NCI-H1048 (cell line): ENCODE results near the gene STAT5A.
"Not testable (repeated sequence)": the region's sequence is repeated elsewhere in the genome, so short reads cannot be mapped to it uniquely, and the experiment has no call there.

Source experiments
- DNase-seq: peaks from one replicate; lab custom pipeline; 2025; lab: John Stamatoyannopoulos, UW

Gene STAT5A

DNA sequence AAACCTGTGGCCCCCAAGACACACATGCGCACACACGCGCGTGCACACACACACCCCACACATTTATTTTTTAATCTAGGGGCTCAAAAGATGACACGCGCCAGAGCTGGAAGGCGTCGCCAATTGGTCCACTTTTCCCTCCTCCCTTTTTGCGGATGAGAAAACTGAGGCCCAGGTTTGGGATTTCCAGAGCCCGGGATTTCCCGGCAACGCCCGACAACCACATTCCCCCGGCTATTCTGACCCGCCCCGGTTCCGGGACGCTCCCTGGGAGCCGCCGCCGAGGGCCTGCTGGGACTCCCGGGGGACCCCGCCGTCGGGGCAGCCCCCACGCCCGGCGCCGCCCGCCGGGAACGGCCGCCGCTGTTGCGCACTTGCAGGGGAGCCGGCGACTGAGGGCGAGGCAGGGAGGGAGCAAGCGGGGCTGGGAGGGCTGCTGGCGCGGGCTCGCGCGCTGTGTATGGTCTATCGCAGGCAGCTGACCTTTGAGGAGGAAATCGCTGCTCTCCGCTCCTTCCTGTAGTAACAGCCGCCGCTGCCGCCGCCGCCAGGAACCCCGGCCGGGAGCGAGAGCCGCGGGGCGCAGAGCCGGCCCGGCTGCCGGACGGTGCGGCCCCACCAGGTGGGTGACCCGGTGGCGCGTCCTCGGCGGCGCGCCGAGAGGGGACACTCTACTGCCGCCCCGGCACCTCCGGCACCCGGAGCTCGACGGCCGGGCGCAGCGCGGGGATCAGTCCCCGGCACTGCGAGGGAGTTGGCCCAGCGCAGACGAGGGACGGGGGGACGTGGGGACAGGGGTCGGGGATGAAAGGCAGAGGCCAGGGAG is at the start of gene STAT5A:
STAT5A (plus strand) TSS at position 522 of the 826 bp plus-strand sequence. CDS start 914 bp downstream, outside the sequence.
- DNase-seq: no peak

GRCh38 chr17:42239576-42239975 is 48.7 kb upstream of the STAT5A start:
- DNase-seq: not testable (repeated sequence)

DNA sequence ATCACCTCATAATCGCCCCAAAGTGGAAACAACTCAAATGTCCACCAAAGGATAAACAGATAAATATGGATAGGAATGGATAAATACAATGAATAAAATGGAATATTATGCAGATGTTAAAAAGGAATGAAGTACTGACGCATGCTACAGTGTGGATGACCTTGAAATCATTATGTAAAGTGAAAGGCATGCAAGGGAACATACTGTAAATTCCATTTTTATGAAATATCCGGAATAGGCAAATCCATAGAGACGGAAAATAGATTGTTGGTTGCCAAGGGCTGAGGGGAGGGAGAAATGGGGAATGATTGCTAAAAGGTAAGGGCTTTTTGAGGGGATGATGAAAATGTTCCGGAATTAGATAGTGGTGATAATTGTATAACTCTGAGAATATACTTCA is 48.1 kb upstream of the STAT5A start:
- DNase-seq: no peak

DNA sequence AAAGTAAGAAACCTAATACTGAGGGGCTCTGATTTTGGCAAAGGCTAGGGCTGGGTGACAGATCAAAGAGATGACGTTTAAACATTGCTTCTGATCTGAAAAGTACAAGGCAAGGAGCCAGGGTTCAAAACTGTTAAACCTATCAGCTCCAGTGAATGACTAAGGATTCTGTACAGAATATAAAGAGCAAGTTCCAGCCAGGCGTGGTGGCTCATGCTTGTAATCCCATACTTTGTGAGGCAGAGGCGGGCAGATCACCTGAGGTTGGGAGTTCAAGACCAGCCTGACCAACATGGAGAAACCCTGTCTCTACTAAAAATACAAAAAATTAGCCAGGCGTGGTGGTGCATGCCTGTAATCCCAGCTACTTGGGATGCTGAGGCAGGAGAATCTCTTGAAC is 47.4 kb upstream of the STAT5A start:
- not testable (repeated sequence) for DNase-seq

- DNase-seq: no peak
Observed at GRCh38 chr17:42241871-42242270, 46.4 kb upstream of the STAT5A start.

GRCh38 chr17:42243493-42243982 is 44.8 kb upstream of the STAT5A start:
- DNase-seq: no peak

DNA sequence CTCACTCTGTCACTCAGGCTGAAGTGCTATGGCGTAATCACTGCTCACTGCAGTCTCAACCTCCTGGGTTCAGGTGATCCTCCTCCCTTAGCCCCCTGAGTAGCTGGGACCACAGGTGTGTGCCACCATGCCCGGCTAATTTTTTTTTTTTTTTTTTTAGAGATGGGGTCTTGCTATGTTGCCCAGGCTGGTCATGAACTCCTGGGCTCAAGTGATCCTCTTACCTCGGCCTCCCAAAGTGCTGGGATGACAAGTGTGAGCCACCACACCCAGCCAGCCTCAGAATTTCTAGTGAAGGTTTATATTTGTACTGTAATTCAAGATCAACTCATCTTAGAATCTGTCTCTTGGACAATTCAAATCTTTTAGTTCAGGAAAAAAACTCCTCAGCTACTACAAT is 44.2 kb upstream of the STAT5A start:
- DNase-seq: not testable (repeated sequence)

DNA sequence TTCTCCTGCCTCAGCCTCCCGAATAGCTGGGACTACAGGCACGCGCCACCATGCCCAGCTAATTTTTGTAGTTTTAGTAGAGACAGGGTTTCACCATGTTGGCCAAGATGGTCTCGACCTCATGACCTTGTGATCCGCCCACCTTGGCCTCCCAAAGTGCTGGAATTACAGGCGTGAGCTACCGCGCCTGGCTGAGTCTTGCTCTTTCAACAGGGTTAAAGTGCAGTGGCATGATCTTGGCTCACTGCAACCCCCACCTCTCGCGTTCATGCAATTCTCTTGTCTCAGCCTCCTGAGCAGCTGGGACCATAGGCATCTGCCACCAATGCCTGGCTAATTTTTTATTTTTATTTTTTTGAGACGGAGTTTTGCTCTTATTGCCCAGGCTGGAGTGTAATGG is 43.1 kb upstream of the STAT5A start:
- not testable (repeated sequence) for DNase-seq

GRCh38 chr17:42246515-42246914 is 41.8 kb upstream of the STAT5A start:
- DNase-seq: no peak

GRCh38 chr17:42247734-42248133 is 40.6 kb upstream of the STAT5A start:
- DNase-seq: no peak

DNA sequence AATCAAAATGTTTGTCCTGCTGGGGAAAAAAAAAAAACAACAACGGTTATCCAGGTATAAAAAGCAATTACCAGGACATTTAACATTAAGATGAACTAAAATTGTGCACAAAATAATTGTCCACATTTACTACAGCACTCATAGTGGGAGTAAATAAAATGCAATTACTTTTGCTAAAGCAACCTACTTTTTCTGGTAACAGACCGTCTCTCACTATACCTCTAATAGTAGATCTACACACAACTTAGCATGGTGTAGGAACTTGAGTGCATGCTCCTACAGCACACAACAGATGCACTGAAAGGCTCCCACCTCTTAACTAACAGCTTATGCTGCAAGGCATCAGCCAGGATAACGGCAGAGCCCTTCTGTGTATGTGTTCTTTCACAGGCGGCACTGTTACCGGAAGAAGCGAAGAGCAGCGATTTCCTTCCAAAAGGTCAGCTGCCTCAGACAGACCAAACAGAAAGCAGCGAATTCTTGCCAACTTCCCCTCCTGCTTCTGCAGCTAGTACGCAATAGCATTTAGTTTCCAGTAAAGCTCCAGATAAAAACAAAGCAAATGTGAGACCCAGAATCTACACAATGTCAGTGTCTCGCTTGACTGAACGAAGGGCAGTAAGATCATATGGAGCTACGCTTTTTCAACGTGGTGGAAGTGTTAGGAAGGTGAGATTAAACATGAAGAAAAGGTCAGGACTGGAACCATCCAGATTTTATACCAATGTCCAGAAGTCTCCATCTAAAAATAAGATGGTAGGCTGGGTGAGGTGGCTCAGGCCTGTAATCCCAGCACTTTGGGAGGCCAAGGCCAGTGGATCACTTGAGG is 39.7 kb upstream of the STAT5A start:
- no peak for DNase-seq

DNA sequence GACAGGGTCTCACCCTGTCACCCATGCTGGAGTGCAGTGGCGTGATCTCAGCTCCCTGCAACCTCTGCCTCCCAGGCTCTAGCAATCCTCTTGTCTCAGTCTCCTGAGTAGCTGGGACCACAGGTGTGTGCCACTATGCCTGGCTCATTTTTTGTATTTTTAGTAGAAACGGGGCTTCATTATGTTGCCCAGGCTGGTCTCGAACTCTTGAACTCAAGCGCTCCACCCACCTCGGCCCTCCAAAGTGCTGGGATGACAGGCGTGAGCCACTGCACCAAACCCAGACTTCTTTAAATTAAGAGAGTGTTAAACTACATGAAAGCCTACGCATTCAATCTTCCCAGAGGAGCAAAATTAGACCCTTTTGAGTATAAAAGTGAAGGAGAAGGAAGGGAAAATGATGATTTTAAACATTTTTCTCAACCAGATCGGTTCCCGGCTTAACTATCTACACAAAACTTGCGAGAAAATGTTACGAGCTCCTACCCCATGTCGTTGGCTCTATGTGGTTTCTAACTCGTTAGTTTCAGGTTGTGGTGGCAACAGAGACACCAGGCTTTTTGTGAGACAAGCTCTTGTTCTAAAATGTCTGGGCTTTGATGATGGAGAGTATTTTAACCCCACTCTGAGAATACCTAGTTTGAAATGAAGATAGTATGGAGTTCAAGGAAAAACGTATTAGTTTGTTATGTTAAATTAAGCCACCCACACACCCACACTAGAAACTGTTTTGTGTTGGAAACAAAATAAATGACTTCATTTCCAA is 38.4 kb upstream of the STAT5A start:
- no peak for DNase-seq

- DNase-seq: no peak
Observed at GRCh38 chr17:42251115-42251514, 37.2 kb upstream of the STAT5A start.

DNA sequence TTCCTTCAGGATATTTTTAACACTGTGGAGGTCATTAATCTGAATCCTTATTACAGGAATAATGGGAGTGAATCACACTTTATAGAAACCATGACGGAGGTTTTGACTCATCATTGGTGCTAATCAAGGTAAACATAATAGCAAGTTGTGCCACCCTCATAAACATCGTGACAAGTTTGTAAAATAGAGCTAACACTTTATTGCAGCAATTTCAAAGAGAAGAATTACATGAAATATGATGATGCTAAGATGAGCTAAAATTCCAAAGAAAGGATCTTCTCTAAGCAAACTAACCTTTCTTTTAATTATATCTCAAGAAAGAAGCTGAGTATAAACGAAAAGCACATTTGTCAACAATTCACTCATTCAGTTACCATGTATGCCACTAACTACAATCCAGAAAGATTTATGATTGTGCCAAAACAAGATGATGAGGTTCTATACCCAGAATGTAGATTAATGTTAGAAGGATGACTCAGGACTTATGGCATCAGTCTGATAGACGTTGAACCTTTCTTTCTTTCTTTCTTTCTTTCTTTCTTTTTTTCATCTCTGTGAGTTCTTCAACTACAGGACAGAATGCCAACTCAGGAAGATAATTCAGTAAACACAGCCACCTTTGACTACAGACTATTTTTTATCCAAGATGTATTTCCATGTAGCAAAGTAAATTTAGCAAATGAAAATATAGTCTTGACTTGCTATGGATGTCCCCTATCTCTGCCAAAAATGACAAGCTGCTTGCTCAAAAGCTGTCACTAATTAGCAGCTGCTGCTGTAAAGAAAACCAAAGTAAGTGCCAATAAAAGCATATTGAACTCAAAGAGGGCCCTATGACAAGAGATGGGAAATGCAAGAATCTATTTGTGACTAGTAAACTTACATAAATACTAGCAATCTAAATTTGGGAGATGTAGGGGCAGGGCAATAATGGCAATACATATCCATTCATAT is 35.4 kb upstream of the STAT5A start:
- no peak for DNase-seq

DNA sequence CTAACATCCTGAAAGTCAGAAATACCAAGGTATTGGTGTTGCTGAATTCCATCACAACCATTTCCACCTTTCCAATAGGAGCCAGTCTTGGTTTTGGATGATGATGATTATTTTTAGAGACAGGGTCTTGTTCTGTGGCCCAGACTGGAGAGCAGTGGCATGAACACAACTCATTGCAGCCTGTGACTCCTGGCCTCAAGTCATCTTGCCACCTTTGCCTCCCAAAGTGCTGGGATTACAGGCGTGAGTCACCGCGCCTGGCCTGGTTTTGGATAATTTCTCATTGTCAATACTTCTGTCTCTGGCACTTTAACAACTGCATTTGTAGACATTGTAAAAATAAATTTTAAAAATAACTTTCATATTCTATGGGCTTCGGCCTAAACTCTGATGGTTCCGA is 34.7 kb upstream of the STAT5A start:
- DNase-seq: no peak

- DNase-seq: no peak
Observed at GRCh38 chr17:42255445-42255844, 32.9 kb upstream of the STAT5A start.

DNA sequence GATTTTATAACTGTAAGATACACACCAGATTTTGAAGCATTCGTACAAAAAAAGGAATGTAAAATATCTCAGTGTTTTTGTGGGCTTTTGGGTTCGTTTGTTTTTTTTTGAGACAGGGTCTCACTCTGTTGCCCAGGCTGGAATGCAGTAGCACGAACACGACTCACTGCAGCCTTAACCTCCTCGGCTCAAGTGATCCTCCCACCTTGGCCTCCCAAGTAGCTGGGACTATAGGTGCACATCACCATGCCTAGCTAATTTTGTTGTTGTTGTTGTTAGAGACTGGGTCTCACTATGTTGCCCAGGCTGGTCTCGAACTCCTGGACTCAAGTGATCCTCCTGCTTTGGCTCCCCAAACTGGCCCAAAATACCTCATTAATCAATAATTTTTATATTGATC is 28.0 kb upstream of the STAT5A start:
- DNase-seq: no peak

DNA sequence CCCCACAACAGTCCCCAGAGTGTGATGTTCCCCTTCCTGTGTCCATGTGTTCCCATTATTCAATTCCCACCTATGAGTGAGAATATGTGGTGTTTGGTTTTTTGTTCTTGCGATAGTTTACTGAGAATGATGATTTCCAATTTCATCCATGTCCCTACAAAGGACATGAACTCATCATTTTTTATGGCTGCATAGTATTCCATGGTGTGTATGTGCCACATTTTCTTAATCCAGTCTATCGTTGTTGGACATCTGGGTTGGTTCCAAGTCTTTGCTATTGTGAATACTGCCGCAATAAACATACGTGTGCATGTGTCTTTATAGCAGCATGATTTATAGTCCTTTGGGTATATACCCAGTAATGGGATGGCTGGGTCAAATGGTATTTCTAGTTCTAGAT is 23.9 kb upstream of the STAT5A start:
- DNase-seq: not testable (repeated sequence)

DNA sequence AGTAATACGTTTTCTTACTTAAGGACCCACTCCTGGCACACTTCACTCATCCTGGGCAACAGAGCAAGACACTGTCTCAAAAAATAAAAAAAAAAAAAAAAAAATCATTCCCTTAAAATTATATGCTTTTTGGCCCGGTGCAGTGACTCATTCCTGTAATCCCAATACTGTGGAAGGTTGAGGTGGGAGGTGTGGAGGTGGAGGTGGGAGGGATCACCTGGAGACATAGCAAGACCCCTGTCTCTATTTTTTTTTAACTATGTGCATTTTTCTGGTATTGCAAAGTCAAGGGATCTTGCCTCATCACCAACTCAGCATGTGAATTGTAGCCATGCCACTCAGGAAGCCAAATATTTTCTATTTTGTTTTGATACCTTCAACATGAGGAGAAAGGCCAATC is 21.8 kb upstream of the STAT5A start:
- DNase-seq: no peak

DNA sequence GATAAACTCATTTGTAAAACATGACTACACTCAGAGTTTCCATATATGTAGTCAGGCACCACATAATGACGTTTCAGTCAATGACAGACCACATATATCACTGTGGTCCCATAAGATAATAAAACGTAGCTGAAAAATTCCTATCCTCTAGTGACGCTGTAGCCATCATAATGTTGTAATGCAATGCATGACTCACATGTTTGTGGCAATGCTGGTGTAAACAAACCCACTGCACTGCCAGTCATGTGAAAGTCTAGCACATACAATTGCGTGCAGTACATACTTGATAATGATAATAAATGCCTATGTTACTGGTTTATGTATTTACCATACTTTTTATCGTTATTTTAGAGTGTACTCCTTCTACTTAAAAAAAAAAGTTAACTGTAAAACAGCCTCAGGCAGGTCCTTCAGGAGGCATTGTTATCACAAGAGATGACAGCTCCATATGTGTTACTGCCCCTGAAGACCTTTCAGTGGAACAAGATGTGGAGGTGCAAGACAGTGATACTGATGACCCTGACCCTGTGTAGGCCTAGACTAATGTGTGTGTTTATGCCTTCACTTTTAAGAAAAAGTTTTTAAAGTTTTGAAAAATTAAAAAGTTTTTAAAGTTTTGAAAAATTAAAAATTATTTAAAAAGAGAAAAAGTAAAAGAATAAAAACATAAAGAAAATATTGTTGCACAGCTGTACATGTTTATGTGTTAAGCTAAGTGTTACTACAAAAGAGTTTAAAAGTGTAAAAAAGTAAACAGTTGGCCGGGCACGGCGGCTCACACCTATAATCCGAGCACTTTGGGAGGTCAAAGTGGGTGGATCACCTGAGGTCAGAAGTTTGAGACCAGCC is 21.2 kb upstream of the STAT5A start:
- no peak for DNase-seq
